WTC11 (cell line): ENCODE data around the gene KCNIP4. TPM values are rescaled to one million over a fixed set of nuclear protein-coding genes. Genes with fewer than 3 reads are reported as not detected.

Experiments
- ATAC-seq: fragments of 200-7000 bp; cut with Tn5 transposase; 2 replicates; pipeline ENCODE4 v1.10.0; 2021; ENCODE audit warnings: mild to moderate bottlenecking, moderate library complexity
- CTCF ChIA-PET: fragments of 300-600 bp; sonication (Branson Sonifier 250); formaldehyde crosslinking; loops from one replicate; lab custom pipeline; 2021; ENCODE audit warnings: antibody characterized with exemption; lab: Charles Lee
- POLR2A ChIA-PET: fragments of 350-600 bp; sonication (Branson Sonifier 250); formaldehyde crosslinking; loops from one replicate; lab custom pipeline; 2021; ENCODE audit warnings: antibody characterized with exemption; lab: Charles Lee
- DNase-seq: peaks from one replicate; pipeline ENCODE4 v3.0.0; 2021; ENCODE audit warnings: low spot score
- H3K27ac Mint-ChIP-seq: 2 replicates; pipeline ENCODE4 v1.8.0; 2021; ENCODE audit warnings: mixed read lengths
- H3K27me3 Mint-ChIP-seq: 2 replicates; pipeline ENCODE4 v1.8.0; 2021; ENCODE audit warnings: low read depth, mild to moderate bottlenecking, moderate library complexity, mixed read lengths
- H3K36me3 Mint-ChIP-seq: 2 replicates; pipeline ENCODE4 v1.8.0; 2021; ENCODE audit warnings: mixed read lengths
- H3K4me1 Mint-ChIP-seq: 2 replicates; pipeline ENCODE4 v1.8.0; 2022; ENCODE audit warnings: mixed read lengths
- H3K4me3 Mint-ChIP-seq: 2 replicates; pipeline ENCODE4 v1.8.0; 2021; ENCODE audit warnings: mild to moderate bottlenecking, moderate library complexity, mixed read lengths
- H3K9me3 Mint-ChIP-seq: 2 replicates; pipeline ENCODE4 v1.8.0; 2021; ENCODE audit warnings: mixed read lengths
- AFF4 ChIP-seq: sonication (generic); formaldehyde crosslinking; IDR thresholded peaks from 2 replicates; pipeline ENCODE4 v1.8.1; 2023; ENCODE audit warnings: mild to moderate bottlenecking, missing genetic modification reagents, borderline replicate concordance
- EMX1 ChIP-seq: fragments of 250-450 bp; sonication (Bioruptor Pico); IDR thresholded peaks from 2 replicates; pipeline ENCODE4 v1.8.0; 2021; ENCODE audit warnings: mild to moderate bottlenecking
- NR1H2 ChIP-seq: sonication (generic); formaldehyde crosslinking; IDR thresholded peaks from 2 replicates; pipeline ENCODE4 v1.9.0; 2021; ENCODE audit warnings: mild to moderate bottlenecking, moderate library complexity, missing genetic modification reagents
- NR2C2 ChIP-seq: sonication (generic); formaldehyde crosslinking; IDR thresholded peaks from 2 replicates; pipeline ENCODE4 v1.8.0; 2022; ENCODE audit warnings: mild to moderate bottlenecking, missing genetic modification reagents
- NR3C1 ChIP-seq: sonication (generic); formaldehyde crosslinking; conservative IDR thresholded peaks from 2 replicates; pipeline ENCODE4 v1.8.1; 2023; ENCODE audit warnings: low read depth, mild to moderate bottlenecking, missing genetic modification reagents
- RELA ChIP-seq: sonication (generic); formaldehyde crosslinking; IDR thresholded peaks from 2 replicates; pipeline ENCODE4 v1.8.1; 2022; ENCODE audit warnings: missing genetic modification reagents, mild to moderate bottlenecking, borderline replicate concordance
- TEAD4 ChIP-seq: sonication (generic); formaldehyde crosslinking; IDR thresholded peaks from 2 replicates; pipeline ENCODE4 v1.8.0; 2022; ENCODE audit warnings: mild to moderate bottlenecking, missing genetic modification reagents
- ZNF121 ChIP-seq: sonication (generic); formaldehyde crosslinking; IDR thresholded peaks from 2 replicates; pipeline ENCODE4 v1.8.0; 2023; ENCODE audit warnings: missing genetic modification reagents
- total RNA-seq: library from RNA; stranded (reverse); gene quantifications from 3 replicates; pipeline ENCODE4 v1.2.3, GENCODE V29; 2021
- TF ChIP-seq, protein P1 (sequence below): sonication (generic); formaldehyde crosslinking; IDR thresholded peaks from 2 replicates; pipeline ENCODE4 v1.8.0; 2023; ENCODE audit warnings: missing genetic modification reagents, mild to moderate bottlenecking, borderline replicate concordance
- TF ChIP-seq, protein P2 (sequence below): sonication (generic); formaldehyde crosslinking; IDR thresholded peaks from 2 replicates; pipeline ENCODE4 v1.8.1; 2023; ENCODE audit warnings: mild to moderate bottlenecking, missing genetic modification reagents
- TF ChIP-seq, protein P3 (sequence below): sonication (generic); formaldehyde crosslinking; conservative IDR thresholded peaks from 2 replicates; pipeline ENCODE4 v1.8.1; 2023; ENCODE audit warnings: mild to moderate bottlenecking, low read depth, missing genetic modification reagents, moderate library complexity
- TF ChIP-seq, protein P4 (sequence below): sonication (generic); formaldehyde crosslinking; IDR thresholded peaks from 2 replicates; pipeline ENCODE4 v1.8.1; 2023; ENCODE audit warnings: mild to moderate bottlenecking, missing genetic modification reagents, moderate library complexity

KCNIP4 gene
- total RNA-seq, 1 experiment from 2014 or later = not detected

DNA sequence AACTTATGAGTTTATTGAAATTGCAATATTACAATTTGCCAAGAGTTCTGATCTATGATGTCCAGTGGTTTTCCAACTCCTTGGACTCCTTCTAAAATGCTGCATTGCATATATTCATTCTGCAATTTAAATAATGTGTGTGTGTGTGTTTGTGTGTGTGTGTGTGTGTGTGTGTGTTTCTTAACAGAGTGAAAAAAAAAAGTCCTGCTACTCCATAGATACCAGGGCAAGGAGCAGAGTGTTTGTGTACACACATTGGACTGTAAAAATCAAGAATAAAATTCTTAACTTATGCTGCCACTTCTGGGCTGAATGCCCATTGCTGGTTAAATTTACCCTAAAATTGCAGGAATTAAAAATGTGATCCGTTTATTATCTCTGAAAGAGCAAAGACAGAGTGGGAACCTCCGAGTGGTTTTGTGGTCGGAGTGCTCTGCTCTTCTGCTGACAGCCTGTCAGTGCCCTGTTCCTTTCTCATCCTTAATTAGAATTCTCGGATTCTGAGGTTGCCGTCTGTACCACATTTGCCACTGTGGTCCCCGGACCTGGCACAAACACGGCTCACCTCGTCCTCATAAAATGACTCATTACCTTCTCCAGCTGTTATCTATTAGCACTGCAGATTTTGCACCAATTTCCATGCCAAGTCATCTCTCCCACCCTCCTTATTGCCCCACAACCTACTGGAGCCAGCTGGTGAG, 355.5 kb downstream of the KCNIP4 start:
- POLR2A ChIA-PET = no interaction called here
- CTCF ChIA-PET = no interaction called here
- Mint-ChIP-seq H3K4me3 (no peak overlapping the region), H3K27me3 (no peaks in the 10 kb centered on the region), H3K4me1 (peaks cover 26% of the 10 kb centered on the region), H3K9me3 (peaks cover 8% of the 10 kb centered on the region), H3K27ac (no peak overlapping the region), H3K36me3 (no peaks in the 10 kb centered on the region)
- ATAC-seq (no peak), DNase-seq (no peak)
- TF ChIP-seq NR3C1 (CRISPR knock-in tag) (no peak), ZNF121 (no peak), AFF4 (CRISPR knock-in tag) (no peak), RELA (CRISPR knock-in tag) (no peak), NR1H2 (CRISPR knock-in tag) (no peak), TEAD4 (CRISPR knock-in tag) (no peak), NR2C2 (CRISPR knock-in tag) (no peak), EMX1 (no peak)
- TF ChIP-seq, protein P1, sequence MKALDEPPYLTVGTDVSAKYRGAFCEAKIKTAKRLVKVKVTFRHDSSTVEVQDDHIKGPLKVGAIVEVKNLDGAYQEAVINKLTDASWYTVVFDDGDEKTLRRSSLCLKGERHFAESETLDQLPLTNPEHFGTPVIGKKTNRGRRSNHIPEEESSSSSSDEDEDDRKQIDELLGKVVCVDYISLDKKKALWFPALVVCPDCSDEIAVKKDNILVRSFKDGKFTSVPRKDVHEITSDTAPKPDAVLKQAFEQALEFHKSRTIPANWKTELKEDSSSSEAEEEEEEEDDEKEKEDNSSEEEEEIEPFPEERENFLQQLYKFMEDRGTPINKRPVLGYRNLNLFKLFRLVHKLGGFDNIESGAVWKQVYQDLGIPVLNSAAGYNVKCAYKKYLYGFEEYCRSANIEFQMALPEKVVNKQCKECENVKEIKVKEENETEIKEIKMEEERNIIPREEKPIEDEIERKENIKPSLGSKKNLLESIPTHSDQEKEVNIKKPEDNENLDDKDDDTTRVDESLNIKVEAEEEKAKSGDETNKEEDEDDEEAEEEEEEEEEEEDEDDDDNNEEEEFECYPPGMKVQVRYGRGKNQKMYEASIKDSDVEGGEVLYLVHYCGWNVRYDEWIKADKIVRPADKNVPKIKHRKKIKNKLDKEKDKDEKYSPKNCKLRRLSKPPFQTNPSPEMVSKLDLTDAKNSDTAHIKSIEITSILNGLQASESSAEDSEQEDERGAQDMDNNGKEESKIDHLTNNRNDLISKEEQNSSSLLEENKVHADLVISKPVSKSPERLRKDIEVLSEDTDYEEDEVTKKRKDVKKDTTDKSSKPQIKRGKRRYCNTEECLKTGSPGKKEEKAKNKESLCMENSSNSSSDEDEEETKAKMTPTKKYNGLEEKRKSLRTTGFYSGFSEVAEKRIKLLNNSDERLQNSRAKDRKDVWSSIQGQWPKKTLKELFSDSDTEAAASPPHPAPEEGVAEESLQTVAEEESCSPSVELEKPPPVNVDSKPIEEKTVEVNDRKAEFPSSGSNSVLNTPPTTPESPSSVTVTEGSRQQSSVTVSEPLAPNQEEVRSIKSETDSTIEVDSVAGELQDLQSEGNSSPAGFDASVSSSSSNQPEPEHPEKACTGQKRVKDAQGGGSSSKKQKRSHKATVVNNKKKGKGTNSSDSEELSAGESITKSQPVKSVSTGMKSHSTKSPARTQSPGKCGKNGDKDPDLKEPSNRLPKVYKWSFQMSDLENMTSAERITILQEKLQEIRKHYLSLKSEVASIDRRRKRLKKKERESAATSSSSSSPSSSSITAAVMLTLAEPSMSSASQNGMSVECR = no peak
- TF ChIP-seq, protein P2, sequence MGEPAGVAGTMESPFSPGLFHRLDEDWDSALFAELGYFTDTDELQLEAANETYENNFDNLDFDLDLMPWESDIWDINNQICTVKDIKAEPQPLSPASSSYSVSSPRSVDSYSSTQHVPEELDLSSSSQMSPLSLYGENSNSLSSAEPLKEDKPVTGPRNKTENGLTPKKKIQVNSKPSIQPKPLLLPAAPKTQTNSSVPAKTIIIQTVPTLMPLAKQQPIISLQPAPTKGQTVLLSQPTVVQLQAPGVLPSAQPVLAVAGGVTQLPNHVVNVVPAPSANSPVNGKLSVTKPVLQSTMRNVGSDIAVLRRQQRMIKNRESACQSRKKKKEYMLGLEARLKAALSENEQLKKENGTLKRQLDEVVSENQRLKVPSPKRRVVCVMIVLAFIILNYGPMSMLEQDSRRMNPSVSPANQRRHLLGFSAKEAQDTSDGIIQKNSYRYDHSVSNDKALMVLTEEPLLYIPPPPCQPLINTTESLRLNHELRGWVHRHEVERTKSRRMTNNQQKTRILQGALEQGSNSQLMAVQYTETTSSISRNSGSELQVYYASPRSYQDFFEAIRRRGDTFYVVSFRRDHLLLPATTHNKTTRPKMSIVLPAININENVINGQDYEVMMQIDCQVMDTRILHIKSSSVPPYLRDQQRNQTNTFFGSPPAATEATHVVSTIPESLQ (CRISPR knock-in tag) = no peak
- TF ChIP-seq, protein P3, sequence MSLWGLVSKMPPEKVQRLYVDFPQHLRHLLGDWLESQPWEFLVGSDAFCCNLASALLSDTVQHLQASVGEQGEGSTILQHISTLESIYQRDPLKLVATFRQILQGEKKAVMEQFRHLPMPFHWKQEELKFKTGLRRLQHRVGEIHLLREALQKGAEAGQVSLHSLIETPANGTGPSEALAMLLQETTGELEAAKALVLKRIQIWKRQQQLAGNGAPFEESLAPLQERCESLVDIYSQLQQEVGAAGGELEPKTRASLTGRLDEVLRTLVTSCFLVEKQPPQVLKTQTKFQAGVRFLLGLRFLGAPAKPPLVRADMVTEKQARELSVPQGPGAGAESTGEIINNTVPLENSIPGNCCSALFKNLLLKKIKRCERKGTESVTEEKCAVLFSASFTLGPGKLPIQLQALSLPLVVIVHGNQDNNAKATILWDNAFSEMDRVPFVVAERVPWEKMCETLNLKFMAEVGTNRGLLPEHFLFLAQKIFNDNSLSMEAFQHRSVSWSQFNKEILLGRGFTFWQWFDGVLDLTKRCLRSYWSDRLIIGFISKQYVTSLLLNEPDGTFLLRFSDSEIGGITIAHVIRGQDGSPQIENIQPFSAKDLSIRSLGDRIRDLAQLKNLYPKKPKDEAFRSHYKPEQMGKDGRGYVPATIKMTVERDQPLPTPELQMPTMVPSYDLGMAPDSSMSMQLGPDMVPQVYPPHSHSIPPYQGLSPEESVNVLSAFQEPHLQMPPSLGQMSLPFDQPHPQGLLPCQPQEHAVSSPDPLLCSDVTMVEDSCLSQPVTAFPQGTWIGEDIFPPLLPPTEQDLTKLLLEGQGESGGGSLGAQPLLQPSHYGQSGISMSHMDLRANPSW = no peak
- TF ChIP-seq, protein P4, sequence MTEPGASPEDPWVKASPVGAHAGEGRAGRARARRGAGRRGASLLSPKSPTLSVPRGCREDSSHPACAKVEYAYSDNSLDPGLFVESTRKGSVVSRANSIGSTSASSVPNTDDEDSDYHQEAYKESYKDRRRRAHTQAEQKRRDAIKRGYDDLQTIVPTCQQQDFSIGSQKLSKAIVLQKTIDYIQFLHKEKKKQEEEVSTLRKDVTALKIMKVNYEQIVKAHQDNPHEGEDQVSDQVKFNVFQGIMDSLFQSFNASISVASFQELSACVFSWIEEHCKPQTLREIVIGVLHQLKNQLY (CRISPR knock-in tag) = no peak
